Pericardium fibroblast (primary cell): ENCODE results near the gene GLG1. TPM values are rescaled to one million over a fixed set of nuclear protein-coding genes. Genes with fewer than 3 reads are reported as not detected.

Source experiments
- total RNA-seq: library from RNA; depleted of rRNA; stranded (reverse); fragments of >200 nt; gene quantifications from 2 replicates; pipeline ENCODE4 v1.2.3, GENCODE V29; 2015

Gene GLG1
- 111 and 165 TPM in 2 replicates for total RNA-seq

GRCh38 chr16:74606521-74607309 is at the start of gene GLG1:
Gene GLG1, minus strand, starts transcription at chr16:74607114. Its CDS starts 20 bp downstream, at chr16:74607094.

DNA sequence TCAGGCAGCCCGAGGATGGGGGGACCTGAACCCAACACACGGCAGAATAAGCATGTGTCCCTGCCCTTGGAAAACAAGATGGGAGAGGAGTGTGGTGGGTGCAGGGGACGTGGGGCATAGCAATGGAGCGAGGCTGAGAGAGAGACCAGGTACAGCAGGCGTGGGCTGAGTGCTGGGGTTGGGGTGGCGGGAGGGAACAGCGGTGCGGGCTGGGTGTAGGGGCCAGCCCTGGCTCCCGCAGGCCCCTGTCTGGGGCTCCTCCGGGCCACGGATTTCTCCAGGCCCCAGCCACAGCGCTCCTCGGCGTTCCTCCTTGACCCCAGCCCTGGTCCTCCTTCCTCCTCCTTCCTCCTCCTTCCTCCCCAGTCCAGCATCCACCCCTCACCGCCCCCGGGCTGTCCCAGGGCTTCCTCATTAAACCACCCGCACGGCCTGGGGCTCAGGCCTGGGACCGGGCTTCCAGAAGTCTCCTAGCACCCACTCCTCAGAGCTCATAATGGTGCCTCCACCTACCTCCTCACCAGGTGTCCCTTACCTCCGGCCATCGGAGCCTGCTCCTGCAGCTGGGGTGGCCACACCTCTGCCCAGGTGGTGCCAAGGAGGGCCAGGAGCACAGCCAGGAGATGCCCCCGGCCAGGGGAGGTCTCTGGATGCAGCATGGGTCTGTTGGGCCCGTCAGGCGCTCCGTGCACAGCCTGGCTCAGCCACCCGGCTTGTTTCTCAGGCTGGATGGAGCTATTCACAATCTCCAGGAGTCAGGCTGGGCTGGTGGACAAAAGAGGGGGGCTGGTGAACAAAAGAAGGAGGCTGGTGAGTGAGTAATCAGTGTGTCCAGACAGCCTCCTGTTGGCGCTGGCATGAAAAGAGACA is 186.1 kb downstream of the GLG1 start, which contains the start of gene CLEC18B:
Gene CLEC18B, minus strand, starts transcription at position 867 of the 870 bp plus-strand sequence. Its CDS starts 208 bp downstream, at position 659.

Other genes with a start within 250 kb of the GLG1 start
- gene NPIPB15, start 230.8 kb downstream of the GLG1 start, total RNA-seq, result 0.51 and 1.9 TPM in 2 replicates
- gene CLEC18B, start 185.6 kb downstream of the GLG1 start, total RNA-seq, result not detected in 2 replicates
- gene RFWD3, start 59.8 kb upstream of the GLG1 start, total RNA-seq, result 7.1 and 8.7 TPM in 2 replicates
- gene MLKL, start 93.7 kb upstream of the GLG1 start, total RNA-seq, result 2.8 and 4.6 TPM in 2 replicates
- gene FA2H, start 167.7 kb upstream of the GLG1 start, total RNA-seq, result not detected in 2 replicates